ENCODE results near the gene NBAS.

NBAS gene

DNA sequence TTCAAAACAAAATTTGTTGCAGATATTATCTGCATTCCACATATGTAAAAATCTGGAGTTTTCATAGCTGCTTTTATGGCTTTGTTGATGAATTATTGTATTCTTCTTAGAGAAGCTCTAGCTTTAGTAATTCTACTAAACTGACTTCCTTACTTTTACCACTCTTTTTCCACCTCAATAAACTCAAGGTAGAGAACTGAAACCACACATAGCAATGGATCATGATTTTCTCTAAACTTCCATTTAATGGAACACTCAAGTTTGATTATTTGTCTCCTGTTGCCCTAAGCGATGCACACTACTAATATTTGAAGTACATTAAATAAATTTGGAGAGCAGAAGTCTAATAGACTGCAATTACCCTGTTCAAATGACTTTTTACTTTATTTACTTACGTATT, 192.0 kb downstream of the NBAS start:
- CTCF ChIA-PET: no interaction called here
- H3K9me3 ChIP-seq (ENCODE audit: control extremely low read depth in 1 of 5, control insufficient read depth in 4 of 5, insufficient read depth in 2 of 5, low read depth in 1 of 5, low read length in 4 of 5): no peaks in the 10 kb centered on the region

GRCh38 chr2:15367715-15368114, 193.4 kb downstream of the NBAS start:
- ChIA-PET POLR2A (no interaction called here), CTCF (no interaction called here)
- H3K4me1 ChIP-seq (ENCODE audit: control extremely low read depth in 1 of 4, control insufficient read depth in 4 of 4, insufficient read depth in 4 of 4, low read length in 3 of 4): no peaks in the 10 kb centered on the region
- no peak overlapping the region for H3K4me3 ChIP-seq (ENCODE audit: control insufficient read depth in 1 of 7, extremely low read depth in 1 of 7, insufficient read depth in 4 of 7, low read depth in 2 of 7, low read length in 6 of 7)
- H3K9me3 ChIP-seq (ENCODE audit: control extremely low read depth in 1 of 5, control insufficient read depth in 4 of 5, insufficient read depth in 2 of 5, low read depth in 1 of 5, low read length in 4 of 5): no peaks in the 10 kb centered on the region
- H3K27ac ChIP-seq (ENCODE audit: insufficient read depth in 1 of 2, low read depth in 1 of 2, low read length in 2 of 2, poor library complexity in 1 of 2, severe bottlenecking in 2 of 2): no peak overlapping the region
- H3K36me3 ChIP-seq (ENCODE audit: control insufficient read depth in 4 of 4, insufficient read depth in 4 of 4, low read length in 3 of 4): peaks cover 6 to 13% (median 10%) of the 10 kb centered on the region in 4 experiments
- no peak for DNase-seq
- H3K27me3 ChIP-seq (replicated peaks in 2 of 5; ENCODE audit: control insufficient read depth in 4 of 5, insufficient read depth in 5 of 5, low read length in 4 of 5): no peaks in the 10 kb centered on the region
- 89% methylated on average over 1 of the region's 2 CpGs for WGBS (ENCODE audit: insufficient coverage)

More for the DNA sequence above, 192.0 kb downstream of the NBAS start:
- POLR2A ChIA-PET: interaction anchor here (0.6 kb wide), 1 partner anchor 35 kb away, joined by 3 read pairs; no protein-coding TSS in a partner anchor
- no peaks in the 10 kb centered on the region for H3K27me3 ChIP-seq (replicated peaks in 2 of 5; ENCODE audit: control insufficient read depth in 4 of 5, insufficient read depth in 5 of 5, low read length in 4 of 5)
- H3K4me1 ChIP-seq (ENCODE audit: control extremely low read depth in 1 of 4, control insufficient read depth in 4 of 4, insufficient read depth in 4 of 4, low read length in 3 of 4): no peaks in the 10 kb centered on the region
- no peak overlapping the region for H3K27ac ChIP-seq (ENCODE audit: insufficient read depth in 1 of 2, low read depth in 1 of 2, low read length in 2 of 2, poor library complexity in 1 of 2, severe bottlenecking in 2 of 2)
- no CpG with 5 or more reads among the region's 2 CpGs for WGBS (ENCODE audit: insufficient coverage)
- H3K36me3 ChIP-seq (ENCODE audit: control insufficient read depth in 4 of 4, insufficient read depth in 4 of 4, low read length in 3 of 4): peaks cover 8 to 15% (median 10%) of the 10 kb centered on the region in 4 experiments
- H3K4me3 ChIP-seq (ENCODE audit: control insufficient read depth in 1 of 7, extremely low read depth in 1 of 7, insufficient read depth in 4 of 7, low read depth in 2 of 7, low read length in 6 of 7): no peak overlapping the region
- DNase-seq: no peak

- CTCF ChIA-PET: no interaction called here
- no peaks in the 10 kb centered on the region for H3K27me3 ChIP-seq (replicated peaks in 2 of 5; ENCODE audit: control insufficient read depth in 4 of 5, insufficient read depth in 5 of 5, low read length in 4 of 5)
- no peak overlapping the region for H3K4me3 ChIP-seq (ENCODE audit: control insufficient read depth in 1 of 7, extremely low read depth in 1 of 7, insufficient read depth in 4 of 7, low read depth in 2 of 7, low read length in 6 of 7)
- DNase-seq: no peak
- H3K9me3 ChIP-seq (ENCODE audit: control extremely low read depth in 1 of 5, control insufficient read depth in 4 of 5, insufficient read depth in 2 of 5, low read depth in 1 of 5, low read length in 4 of 5): no peaks in the 10 kb centered on the region
- no peak overlapping the region for H3K27ac ChIP-seq (ENCODE audit: insufficient read depth in 1 of 2, low read depth in 1 of 2, low read length in 2 of 2, poor library complexity in 1 of 2, severe bottlenecking in 2 of 2)
- POLR2A ChIA-PET: no interaction called here
- no peaks in the 10 kb centered on the region for H3K4me1 ChIP-seq (ENCODE audit: control extremely low read depth in 1 of 4, control insufficient read depth in 4 of 4, insufficient read depth in 4 of 4, low read length in 3 of 4)
- WGBS (ENCODE audit: insufficient coverage): no CpG with 5 or more reads among the region's 3 CpGs
- peaks cover 5 to 13% (median 9%) of the 10 kb centered on the region in 4 experiments for H3K36me3 ChIP-seq (ENCODE audit: control insufficient read depth in 4 of 4, insufficient read depth in 4 of 4, low read length in 3 of 4)
These were observed 193.9 kb downstream of the NBAS start for GRCh38 chr2:15367205-15367604.

GRCh38 chr2:15365411-15365810, 195.7 kb downstream of the NBAS start:
- Histone ChIP-seq H3K27ac (ENCODE audit: insufficient read depth in 1 of 2, low read depth in 1 of 2, low read length in 2 of 2, poor library complexity in 1 of 2, severe bottlenecking in 2 of 2) (no peak overlapping the region), H3K4me1 (ENCODE audit: control extremely low read depth in 1 of 4, control insufficient read depth in 4 of 4, insufficient read depth in 4 of 4, low read length in 3 of 4) (no peaks in the 10 kb centered on the region), H3K27me3 (replicated peaks in 2 of 5; ENCODE audit: control insufficient read depth in 4 of 5, insufficient read depth in 5 of 5, low read length in 4 of 5) (no peaks in the 10 kb centered on the region), H3K36me3 (ENCODE audit: control insufficient read depth in 4 of 4, insufficient read depth in 4 of 4, low read length in 3 of 4) (peaks cover 5 to 10% (median 8%) of the 10 kb centered on the region in 4 experiments), H3K4me3 (ENCODE audit: control insufficient read depth in 1 of 7, extremely low read depth in 1 of 7, insufficient read depth in 4 of 7, low read depth in 2 of 7, low read length in 6 of 7) (no peak overlapping the region), H3K9me3 (ENCODE audit: control extremely low read depth in 1 of 5, control insufficient read depth in 4 of 5, insufficient read depth in 2 of 5, low read depth in 1 of 5, low read length in 4 of 5) (no peaks in the 10 kb centered on the region)
- no peak for DNase-seq
- CTCF ChIA-PET: no interaction called here
- WGBS (ENCODE audit: insufficient coverage): 0% methylated on average over 1 of the region's 2 CpGs
- POLR2A ChIA-PET: no interaction called here

DNA sequence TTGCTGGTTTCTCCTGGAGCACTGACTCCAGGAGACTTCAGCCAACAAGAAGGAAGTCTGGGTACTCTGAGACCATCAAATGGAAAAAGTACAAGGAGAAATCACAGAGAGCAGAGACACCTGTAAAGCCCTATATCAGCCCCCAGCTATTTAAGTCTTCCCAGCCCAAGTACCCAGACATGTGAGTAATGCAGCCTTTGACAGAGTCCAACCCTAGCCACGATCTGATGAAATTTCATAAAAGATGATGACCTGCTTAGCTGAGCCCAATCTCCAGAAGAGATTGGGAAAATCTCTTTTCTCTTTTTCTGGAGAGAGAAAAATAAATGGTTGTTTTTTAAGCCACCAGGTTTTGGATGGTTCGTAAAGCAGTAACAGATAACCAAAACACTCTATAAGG, 196.6 kb downstream of the NBAS start:
- Histone ChIP-seq H3K36me3 (ENCODE audit: control insufficient read depth in 4 of 4, insufficient read depth in 4 of 4, low read length in 3 of 4) (peaks cover 5 to 10% (median 8%) of the 10 kb centered on the region in 4 experiments), H3K4me3 (ENCODE audit: control insufficient read depth in 1 of 7, extremely low read depth in 1 of 7, insufficient read depth in 4 of 7, low read depth in 2 of 7, low read length in 6 of 7) (no peak overlapping the region), H3K9me3 (ENCODE audit: control extremely low read depth in 1 of 5, control insufficient read depth in 4 of 5, insufficient read depth in 2 of 5, low read depth in 1 of 5, low read length in 4 of 5) (no peaks in the 10 kb centered on the region), H3K4me1 (ENCODE audit: control extremely low read depth in 1 of 4, control insufficient read depth in 4 of 4, insufficient read depth in 4 of 4, low read length in 3 of 4) (no peaks in the 10 kb centered on the region), H3K27ac (ENCODE audit: insufficient read depth in 1 of 2, low read depth in 1 of 2, low read length in 2 of 2, poor library complexity in 1 of 2, severe bottlenecking in 2 of 2) (no peak overlapping the region), H3K27me3 (replicated peaks in 2 of 5; ENCODE audit: control insufficient read depth in 4 of 5, insufficient read depth in 5 of 5, low read length in 4 of 5) (no peaks in the 10 kb centered on the region)
- ChIA-PET POLR2A (no interaction called here), CTCF (no interaction called here)
- DNase-seq: no peak
- 71% methylated on average over 1 of the region's 2 CpGs for WGBS (ENCODE audit: insufficient coverage)

DNA sequence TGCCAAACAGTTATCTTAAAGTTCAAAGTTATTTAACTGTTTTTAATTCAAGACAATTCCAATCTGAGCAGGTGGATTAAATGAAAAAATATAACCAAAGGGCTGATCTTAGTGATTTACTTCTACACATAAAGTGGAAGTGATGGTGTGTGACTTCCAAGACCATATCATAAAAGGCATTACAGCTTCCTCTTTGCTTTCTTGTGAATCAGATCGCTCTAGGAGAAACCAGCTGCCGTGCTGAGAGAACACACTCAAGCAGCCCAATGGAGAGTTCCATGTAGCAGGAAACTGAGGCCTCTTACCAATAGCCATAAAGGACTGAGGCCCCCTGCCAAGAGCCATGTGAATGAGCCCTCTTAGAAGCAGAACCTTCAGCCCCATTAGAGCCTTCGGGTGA, 197.4 kb downstream of the NBAS start:
- ChIA-PET POLR2A (no interaction called here), CTCF (no interaction called here)
- Histone ChIP-seq H3K36me3 (ENCODE audit: control insufficient read depth in 4 of 4, insufficient read depth in 4 of 4, low read length in 3 of 4) (peaks cover 5 to 10% (median 8%) of the 10 kb centered on the region in 4 experiments), H3K4me3 (ENCODE audit: control insufficient read depth in 1 of 7, extremely low read depth in 1 of 7, insufficient read depth in 4 of 7, low read depth in 2 of 7, low read length in 6 of 7) (no peak overlapping the region), H3K4me1 (ENCODE audit: control extremely low read depth in 1 of 4, control insufficient read depth in 4 of 4, insufficient read depth in 4 of 4, low read length in 3 of 4) (no peaks in the 10 kb centered on the region), H3K9me3 (ENCODE audit: control extremely low read depth in 1 of 5, control insufficient read depth in 4 of 5, insufficient read depth in 2 of 5, low read depth in 1 of 5, low read length in 4 of 5) (no peaks in the 10 kb centered on the region), H3K27me3 (replicated peaks in 2 of 5; ENCODE audit: control insufficient read depth in 4 of 5, insufficient read depth in 5 of 5, low read length in 4 of 5) (no peaks in the 10 kb centered on the region), H3K27ac (ENCODE audit: insufficient read depth in 1 of 2, low read depth in 1 of 2, low read length in 2 of 2, poor library complexity in 1 of 2, severe bottlenecking in 2 of 2) (no peak overlapping the region)
- 94% methylated on average over 2 of the region's 3 CpGs for WGBS (ENCODE audit: insufficient coverage)
- DNase-seq: no peak

GRCh38 chr2:15363142-15363541, 198.0 kb downstream of the NBAS start:
- Histone ChIP-seq H3K36me3 (ENCODE audit: control insufficient read depth in 4 of 4, insufficient read depth in 4 of 4, low read length in 3 of 4) (peaks cover 6 to 14% (median 7%) of the 10 kb centered on the region in 4 experiments), H3K9me3 (ENCODE audit: control extremely low read depth in 1 of 5, control insufficient read depth in 4 of 5, insufficient read depth in 2 of 5, low read depth in 1 of 5, low read length in 4 of 5) (no peaks in the 10 kb centered on the region), H3K27ac (ENCODE audit: insufficient read depth in 1 of 2, low read depth in 1 of 2, low read length in 2 of 2, poor library complexity in 1 of 2, severe bottlenecking in 2 of 2) (no peak overlapping the region), H3K4me1 (ENCODE audit: control extremely low read depth in 1 of 4, control insufficient read depth in 4 of 4, insufficient read depth in 4 of 4, low read length in 3 of 4) (no peaks in the 10 kb centered on the region), H3K4me3 (ENCODE audit: control insufficient read depth in 1 of 7, extremely low read depth in 1 of 7, insufficient read depth in 4 of 7, low read depth in 2 of 7, low read length in 6 of 7) (no peak overlapping the region), H3K27me3 (replicated peaks in 2 of 5; ENCODE audit: control insufficient read depth in 4 of 5, insufficient read depth in 5 of 5, low read length in 4 of 5) (no peaks in the 10 kb centered on the region)
- POLR2A ChIA-PET: no interaction called here
- CTCF ChIA-PET: no interaction called here
- DNase-seq: no peak

Measured in common myeloid progenitor, CD34-positive (primary cell).